RPMI7951 (cell line): ENCODE data around the gene TXNDC2. TPM values are rescaled to one million over a fixed set of nuclear protein-coding genes. Genes with fewer than 3 reads are reported as not detected.
"Not testable (repeated sequence)": the region's sequence is repeated elsewhere in the genome, so short reads cannot be mapped to it uniquely, and the experiment has no call there.

Experiments used
- DNase-seq: peaks from one replicate; pipeline ENCODE4 v3.0.0-alpha.2; 2012; ENCODE audit warnings: low read depth
- total RNA-seq: library from RNA; depleted of rRNA; stranded (reverse); fragments of >200 nt; shearing (Covaris generic); gene quantifications from 2 replicates; pipeline ENCODE4 v1.2.3, GENCODE V29; 2014; rRNA removed

TXNDC2 gene
- total RNA-seq, result 0.10 and 0.12 TPM in 2 replicates

DNA sequence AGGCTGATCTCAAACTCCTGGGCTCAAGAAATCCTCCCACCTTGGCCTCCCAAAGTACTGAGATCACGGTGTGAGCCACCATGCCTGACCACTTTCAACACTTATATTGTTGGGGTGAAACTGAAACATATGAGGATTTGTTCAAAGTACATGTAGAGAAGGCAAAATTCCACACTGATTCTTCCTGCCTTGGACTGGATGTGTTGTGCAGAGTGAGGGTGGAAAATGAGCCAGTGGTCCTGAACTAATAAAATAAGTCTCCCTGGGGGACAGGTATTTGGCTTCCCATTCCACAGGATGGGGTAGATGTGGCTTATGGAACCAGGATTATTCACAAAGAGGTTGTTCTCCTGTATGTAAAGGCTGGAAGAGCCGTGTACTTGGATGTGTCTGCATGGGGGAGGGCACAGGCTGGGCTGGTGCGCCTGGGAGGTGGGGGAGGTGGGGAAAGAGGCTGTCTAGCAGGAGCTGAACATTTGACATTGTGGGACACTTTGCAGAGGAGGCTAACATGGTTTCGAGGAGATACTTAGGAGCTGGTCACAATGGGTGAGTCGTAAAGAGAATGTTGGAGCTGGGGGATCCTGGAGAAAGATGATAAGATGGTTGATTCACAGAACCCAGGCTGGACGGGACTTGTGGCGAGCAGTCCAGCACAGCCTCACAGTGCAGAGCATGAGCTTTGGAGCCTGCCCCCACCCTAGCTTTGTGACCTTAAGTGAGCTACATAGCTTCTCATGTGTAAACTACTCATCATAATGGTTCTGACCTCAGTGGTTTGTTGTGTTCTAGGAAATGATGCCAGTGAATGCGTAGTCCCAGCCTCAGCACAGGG, at the start of gene TXNDC2:
TXNDC2 (plus strand) TSS at position 804 of the 835 bp plus-strand sequence. CDS start 708 bp downstream, outside the sequence.
- no peak for DNase-seq

DNA sequence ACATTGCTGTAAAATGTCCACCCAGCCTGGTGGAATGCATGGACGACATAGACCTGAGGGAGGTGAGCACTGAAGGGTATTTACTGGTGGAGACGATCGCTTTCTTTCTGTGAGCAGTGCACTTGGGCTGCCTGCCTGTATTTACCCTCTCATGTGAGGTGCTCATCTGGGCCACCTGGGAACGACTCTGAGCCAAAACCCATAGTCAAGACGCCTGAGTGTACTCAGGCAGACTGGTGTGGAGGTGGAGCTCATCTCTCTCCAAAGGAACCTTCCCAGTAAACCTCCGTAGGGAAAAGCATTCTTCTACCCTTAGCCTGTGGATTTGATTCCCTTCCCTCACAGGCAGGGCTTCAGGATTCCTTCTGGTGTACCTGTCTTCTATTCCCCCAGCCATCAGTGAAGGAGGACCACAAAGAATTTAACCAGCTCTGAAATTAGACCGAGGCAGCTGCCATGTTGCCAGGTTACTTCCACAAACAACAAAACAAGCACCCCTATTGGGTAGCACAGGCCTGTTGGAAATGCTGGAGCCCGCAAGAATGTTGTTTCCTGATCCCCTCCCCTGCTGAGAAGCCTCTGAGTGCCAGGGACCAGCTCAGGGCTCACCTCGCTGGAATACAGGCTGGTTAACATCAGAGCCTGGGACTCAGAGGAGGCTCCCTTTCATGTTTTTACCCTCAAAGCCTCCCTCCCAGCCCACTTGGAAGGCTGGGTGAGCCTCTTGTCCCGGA, 47.5 kb upstream of the TXNDC2 start:
- DNase-seq, result peak; percentile 36

DNA sequence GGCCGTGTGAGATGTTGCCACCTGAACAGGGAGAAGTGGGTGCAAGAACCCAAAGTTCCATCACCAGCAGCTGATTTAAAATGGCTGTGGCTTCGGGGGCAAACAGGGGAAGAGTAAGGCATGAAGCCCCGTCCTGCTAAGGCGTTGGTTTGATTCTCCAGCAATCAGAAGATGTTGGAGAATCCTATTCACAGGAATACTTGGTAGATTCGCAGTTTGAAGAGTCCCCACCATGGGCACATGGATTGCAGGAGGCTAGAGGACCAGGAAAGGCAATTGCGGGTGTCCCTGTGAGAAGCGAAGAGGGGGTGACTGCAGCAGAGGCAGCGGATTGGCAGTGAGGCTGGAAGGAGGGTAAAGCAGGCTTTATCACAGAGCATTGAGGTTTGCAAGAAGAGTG, 46.6 kb upstream of the TXNDC2 start:
- DNase-seq, result no peak

DNA sequence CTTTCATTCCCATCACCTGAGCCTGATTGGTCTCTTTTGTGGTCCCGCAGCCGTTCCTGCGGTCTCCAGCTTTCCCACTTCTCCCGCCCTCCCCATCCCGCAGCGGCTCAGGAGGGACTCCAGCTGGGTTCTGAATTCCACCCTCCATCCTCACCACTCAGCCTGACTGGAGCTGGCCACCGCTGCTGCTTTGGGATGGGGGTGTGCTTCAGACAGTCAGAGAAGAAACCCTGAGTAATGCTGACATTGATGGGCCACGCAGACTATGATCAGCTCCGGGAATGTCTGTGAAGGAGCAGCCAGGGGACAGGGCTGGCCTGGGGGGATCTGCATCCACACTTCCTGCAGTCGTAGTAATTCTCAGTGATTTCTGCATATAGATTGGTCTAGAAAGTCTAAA, 45.9 kb upstream of the TXNDC2 start:
- DNase-seq, result no peak

DNA sequence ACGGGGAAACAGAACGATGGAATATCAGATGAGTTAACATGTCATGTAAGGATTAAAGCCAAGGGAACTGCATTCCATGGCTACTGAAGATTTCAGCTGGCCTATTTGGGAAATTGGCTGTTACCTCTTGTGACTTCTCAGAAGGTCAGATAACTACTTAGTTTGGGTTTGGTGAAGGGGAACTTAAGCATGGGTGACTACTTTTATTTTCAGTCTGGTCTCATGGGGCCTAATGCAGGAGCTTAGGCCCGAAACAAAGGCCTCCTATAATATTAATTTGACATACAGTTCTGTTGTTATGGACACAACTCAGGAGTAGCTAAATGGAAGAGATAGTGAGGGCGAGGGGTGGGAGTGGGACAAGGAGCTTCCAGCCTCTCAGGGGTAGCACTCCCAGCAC, 44.0 kb upstream of the TXNDC2 start:
- no peak for DNase-seq

DNA sequence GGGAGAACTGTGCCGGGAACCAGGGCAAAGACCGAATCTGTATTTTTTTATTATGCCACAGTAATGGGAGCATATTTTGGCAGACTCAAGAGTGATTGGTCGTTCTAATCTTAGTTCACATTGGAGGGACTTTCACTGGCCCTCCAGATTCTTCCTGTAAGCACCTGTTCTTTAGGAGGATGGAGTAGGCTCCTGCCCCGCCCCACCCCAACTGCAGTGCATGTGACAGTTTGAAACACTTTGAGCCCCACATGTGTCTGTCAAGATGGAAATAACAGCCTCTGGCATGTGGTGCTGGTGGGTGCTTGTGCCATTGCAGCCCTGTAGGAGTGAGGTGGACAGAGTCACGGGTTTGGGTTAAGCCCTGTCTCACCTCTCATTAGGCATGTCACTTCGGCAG, 43.3 kb upstream of the TXNDC2 start:
- DNase-seq, result no peak

DNA sequence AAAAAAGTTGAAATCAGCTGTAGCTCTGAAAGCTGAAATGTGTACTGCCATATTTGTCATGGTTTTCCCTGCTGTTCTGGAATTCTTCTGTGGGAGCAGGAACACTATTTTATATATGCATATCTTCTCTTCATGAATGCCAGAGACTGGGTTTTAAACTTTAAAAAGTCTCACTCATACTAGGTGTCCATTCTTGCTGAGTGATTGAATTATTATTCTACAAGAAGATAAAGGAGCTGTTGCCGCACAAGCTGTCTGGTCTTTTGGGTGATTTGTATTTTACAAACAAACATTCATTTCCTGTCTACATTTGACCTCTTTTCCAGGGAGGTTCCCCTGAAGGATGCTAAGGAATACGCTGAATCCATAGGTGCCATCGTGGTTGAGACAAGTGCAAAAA, 40.5 kb upstream of the TXNDC2 start:
- DNase-seq, result no peak

DNA sequence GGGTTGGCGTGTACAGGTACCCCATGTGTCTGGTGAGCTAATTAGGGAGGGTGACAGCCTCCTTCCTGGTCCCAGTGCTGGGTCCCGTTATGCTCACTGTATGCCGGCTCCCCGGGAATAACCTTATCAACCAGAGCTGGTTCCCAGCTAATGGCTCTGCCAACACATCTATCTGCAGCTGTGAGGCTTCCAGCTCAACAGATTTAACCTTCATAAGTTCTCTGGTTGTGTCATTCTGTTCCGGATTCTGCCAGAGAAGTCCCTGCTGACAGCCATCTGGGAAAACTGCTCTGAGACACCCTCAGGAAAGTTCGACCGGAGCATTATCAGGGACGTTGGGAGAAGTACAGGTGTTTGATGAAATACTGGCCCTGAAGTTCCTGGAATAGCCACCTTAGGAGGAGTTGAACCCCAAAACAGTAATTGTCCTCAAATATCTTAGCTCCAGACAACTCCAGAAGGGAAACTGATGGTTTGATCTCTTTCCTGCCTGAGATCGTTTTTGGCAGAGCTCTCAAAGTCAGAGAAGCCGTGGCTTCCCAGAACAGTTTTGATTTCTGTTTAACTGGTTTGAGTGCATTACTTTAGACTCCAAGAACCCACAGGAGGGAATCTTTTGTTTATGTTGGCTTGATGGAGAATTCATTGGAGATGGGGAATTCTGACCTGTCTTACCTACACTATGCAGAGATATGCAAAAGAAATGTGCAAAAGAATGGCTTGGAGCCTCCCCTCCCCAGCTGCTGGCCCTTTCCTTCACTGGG, 39.4 kb upstream of the TXNDC2 start:
- DNase-seq, result no peak

DNA sequence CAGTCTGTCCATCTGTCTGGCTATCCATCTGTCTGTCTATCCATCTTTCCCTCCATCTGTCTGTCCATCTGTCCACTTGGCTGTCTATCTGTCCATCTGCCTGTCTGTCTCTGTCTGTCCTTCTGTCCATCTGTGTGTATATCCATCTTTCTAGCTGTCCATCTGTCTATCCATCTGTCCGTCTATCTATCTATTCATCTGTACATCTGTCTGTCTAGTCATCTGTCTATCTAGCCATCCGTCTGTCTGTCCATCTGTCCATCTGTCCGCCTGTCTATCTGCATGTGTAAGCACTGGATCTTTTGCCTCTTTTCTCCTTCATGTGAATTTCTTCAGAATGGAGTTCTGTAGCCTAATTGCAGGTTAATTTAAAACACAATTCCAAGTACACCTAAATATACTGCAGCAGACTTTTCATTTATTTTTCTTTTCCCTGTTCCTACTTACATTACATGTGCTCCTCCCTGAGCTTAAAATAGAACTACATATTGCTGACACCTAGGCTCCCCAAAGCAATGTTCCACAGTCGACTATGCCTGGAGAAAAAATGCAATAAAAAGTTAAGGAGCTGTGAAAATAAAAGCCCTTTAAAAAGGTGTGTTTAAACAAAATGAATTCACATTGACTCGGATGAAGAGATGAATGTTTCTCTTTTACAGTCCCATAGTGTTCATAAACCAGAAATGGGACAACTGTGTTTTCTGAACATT, 37.4 kb upstream of the TXNDC2 start:
- DNase-seq, result no peak

DNA sequence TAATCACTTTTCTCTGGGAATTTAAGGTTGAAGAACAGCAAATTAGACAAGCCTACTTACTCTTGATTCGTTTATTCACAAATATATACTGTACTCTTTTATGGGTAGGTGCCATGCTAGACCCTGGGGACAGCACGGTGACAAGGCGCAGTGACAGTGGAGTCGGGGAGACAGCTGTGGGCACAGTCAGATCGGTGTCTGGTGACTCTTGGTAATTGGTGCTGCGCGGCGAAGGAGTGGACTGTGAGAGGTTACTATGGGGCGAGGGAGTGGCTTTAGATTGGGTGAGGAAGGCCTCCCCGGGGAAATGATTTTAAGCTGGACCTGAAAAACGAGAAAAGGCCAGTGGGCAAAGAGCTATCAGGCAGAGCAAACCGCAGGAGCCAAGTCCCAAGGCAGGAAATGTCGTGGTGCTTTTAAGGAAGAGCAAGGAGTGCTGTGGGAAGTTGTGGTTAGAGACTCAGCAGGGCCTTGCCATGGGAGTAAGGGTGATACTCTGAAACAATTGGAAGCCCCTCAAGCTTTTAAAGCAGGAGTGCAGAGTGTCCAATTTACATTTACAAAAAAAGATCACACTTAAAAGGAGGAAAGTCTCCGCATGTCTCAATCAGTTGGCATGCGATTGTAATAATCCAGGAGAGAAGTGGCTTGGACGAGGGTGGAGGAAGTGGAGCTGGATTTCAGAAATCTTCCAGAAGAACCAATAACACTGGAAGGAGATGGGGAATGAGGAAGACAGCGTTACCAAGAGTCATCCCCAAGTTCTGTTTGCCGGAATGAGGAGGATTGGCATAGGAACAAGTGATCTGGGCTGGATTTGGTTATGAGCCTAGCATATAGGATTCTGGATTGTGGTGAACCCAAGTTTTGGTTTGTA, 36.1 kb upstream of the TXNDC2 start:
- DNase-seq, result peak; percentile 90

DNA sequence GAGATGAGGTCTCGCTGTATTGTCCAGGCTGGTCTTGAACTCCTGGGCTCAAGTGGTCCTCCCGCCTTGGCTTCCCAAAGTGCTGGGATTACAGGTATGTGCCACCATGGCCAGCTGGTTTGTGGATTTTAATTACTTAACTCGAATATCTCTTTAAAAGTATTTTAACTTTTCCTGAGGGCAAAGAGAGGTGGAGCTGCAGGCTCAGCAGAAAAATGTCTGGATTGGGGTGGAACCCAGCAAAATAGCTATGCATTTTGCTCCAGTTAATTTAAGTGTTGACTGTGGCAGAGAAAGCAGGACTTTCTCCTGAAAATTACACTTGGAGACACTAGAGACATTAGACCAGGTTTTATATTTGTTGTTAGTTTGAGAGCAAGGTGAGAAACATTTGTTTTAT, 35.5 kb upstream of the TXNDC2 start:
- DNase-seq, result no peak

DNA sequence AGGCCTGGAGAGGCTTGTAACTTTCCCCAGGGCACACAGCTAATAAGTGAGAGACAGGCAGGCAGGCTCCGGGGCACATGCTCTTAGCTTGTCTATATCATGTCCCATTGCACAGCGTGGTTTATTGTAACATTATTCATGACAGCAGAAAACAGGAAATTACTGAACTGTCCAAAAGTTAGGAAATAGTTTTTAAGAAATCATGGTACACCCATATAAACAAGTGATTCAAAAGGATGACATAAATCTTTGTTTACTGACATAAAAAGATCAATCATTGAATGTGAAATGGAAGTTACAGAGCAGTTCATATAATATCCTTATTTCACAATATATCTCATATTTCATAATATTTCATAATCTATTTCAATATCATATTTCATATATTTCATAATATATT, 34.3 kb upstream of the TXNDC2 start:
- DNase-seq, result no peak

DNA sequence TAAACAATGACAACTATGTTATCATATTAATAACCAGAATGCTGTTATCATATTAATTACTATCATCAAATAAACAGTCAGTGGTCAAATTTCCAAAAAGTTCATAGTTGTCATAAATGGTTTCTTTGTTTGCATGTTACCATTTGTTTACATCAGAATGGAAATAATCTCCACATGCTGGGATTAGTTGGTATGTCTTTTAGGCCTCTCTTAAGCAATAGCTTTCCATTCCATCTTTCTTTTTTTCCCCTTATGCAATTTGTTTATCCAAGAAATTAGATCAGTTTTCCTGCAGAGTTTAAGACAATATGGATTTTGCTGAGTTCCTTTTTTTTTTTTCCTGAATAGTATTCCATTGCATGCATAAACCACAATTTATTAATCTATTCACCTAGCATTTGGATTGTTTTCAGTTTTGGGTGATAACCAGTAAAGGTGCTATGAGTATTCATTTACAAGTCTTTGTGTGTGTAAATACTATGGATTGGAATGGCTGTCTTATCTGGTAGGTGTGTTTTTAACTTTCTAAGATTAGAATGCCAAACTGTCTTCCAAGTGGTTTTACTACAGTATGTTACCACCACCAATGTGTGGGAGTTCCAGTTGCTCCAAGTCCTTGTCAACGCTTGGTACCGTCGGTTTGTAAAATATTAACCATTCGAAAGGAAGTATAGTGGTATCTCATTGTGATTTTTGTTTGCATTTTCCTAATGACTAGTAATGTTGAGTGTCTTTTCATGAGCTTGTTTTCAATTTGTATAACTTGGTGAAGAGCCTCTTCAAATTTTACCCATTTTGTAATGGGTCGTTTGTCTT, 33.3 kb upstream of the TXNDC2 start:
- no peak for DNase-seq

DNA sequence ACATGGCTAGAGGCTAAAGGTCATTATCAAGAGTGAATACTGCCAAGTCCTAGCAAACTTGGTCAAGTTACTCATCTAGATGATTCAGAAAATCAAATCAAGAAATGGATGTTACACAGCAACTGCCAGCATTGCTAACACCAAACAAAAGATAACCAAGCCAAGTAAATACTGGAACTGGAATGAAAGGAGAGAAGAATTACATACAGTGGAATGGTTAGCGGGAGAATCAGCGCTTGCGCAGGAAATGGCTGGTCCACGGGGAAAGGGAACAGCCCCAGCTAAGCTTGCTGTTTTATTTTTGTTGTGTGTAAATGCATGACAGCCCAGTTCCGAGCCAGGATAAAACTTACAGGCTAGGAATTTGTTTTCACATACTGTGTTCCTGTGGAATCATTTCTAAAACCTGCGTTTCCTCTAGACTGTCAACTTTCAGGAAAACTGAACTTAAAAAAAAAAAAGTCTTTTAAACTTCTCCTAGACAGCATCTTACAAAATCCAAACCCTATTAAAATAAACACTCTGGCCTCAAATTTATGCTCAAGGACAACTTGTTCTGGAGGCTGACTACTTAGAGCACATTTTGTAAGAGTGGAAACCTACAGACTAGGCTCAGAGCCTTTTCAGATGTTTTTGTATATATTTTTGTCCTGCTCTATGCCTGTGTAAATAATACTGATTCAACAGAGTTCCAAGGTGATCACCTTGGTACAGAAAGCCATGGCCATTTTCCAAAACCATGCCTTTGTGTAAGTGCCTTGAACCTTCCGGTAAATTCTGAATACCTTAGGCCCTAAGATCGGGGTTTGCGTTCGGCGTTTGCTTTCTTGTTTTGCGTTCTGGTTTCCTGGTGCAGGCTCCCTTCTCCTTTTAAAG, 30.7 kb upstream of the TXNDC2 start:
- no peak for DNase-seq

DNA sequence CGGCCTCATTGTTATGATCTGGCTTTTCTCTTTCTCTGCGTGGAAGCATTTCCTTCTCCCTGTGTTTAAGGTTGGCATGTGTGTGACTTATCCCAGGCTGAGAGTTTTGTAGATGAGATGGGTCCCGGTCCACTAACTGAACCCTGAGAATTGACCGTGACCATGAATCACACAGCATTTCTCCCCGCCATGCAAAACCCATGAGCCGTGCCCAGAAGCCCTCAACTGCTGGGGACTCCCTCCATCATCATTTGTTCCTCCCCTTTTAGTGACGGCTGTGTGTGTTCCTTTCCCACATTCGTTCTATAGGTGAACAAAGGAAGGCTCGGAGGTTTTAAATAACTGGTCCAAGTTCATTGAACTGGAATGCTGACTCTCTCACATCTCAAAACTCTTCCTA, 30.1 kb upstream of the TXNDC2 start:
- no peak for DNase-seq

DNA sequence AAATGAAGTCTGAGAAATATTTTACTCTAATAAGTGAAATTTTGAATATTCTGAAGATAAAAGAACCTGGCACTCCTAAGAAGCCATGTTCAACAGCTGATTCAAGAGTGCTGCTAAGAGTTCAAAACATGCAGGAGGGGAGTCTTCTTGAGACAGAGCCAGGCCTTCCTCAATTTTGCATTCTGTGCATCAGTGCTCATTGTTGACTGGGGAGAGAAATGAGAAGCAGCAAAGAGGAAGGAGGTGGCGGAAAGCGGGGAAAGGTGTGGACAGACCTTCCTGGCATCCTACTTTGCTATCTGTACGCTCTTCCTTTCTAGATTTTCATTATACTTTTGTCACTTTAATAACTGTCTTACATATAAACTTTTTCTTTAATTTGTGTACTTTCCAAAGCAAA, 29.7 kb upstream of the TXNDC2 start:
- DNase-seq, result no peak

DNA sequence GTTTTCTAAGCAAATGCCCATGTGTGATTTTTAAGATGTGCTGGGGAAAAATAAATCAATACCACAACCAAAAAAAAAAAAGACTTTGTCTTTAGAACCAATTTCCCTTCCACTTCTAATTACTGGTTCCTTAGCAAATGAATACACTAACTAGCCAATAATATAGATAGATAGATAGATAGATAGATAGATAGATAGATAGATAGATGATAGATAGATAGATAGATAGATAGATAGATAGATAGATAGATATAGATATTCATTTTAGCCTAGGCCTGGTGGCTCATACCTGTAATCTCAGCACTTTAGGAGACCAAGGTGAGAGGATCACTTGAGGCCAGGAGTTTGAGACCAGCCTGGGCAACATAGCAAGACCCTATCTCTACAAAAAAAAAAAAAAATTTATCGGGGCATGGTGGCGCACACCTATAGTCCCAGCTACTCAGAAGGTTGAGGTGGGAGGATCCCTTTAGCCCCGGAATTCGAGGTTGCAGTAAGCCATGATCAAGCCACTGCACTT, 28.2 kb upstream of the TXNDC2 start:
- not testable (repeated sequence) for DNase-seq

DNA sequence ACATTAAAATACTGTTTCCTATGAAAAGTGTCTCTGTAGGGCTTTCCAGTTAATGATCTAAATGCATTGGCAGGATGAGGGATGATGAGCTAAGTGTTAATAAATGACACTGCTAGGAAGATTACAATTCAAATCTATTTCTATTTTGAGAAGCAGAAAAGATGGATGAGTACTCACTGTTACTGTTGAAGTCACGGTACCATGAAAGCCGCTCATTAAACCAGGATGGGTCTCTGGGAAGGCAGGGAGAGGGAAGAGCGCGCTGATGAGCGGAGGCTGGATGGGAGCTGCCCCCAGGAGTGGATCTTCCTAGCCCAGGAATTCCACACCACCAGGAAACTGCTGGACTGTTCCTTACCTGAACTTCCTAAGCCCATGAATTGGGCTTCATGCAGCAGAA, 27.1 kb upstream of the TXNDC2 start:
- DNase-seq, result no peak

DNA sequence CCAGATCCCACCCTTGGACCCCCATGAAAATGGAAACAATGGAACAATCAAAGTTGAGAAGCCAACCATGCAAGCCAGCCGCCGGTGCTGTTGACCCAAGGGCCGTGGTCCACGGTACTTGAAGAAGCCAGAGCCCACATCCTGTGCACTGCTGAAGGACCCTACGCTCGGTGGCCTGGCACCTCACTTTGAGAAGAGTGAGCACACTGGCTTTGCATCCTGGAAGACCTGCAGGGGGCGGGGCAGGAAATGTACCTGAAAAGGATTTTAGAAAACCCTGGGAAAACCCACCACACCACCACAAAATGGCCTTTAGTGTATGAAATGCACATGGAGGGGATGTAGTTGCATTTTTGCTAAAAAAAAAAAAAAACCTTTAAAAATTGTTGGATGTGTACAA, 26.5 kb upstream of the TXNDC2 start:
- DNase-seq, result no peak
